Colonic mucosa (tissue), 4 donors: Measurements from ENCODE around the gene CNOT8. TPM values are rescaled to one million over a fixed set of nuclear protein-coding genes. Genes with fewer than 3 reads are reported as not detected.
A peak's percentile ranks its signal among the peaks of the same experiment; 100 is the strongest.

Source experiments
- DNase-seq: peaks from one replicate; pipeline ENCODE4 v3.0.0-alpha.2; 2020
- H3K27ac ChIP-seq: fragments of 200-600 bp; one replicate; pipeline ENCODE4 v1.8.0; 2021
- H3K27me3 ChIP-seq: fragments of 200-600 bp; one replicate; pipeline ENCODE4 v1.8.0; 2021
- H3K36me3 ChIP-seq: fragments of 200-600 bp; one replicate; pipeline ENCODE4 v1.8.0; 2021
- H3K4me1 ChIP-seq: fragments of 200-600 bp; one replicate; pipeline ENCODE4 v1.8.0; 2021; ENCODE audit warnings: mild to moderate bottlenecking
- H3K4me3 ChIP-seq: fragments of 200-600 bp; one replicate; pipeline ENCODE4 v1.8.0; 2021
- H3K9ac ChIP-seq, 2 donors: one replicate each; pipeline ENCODE4 v1.7.0; 2013; ENCODE audit warnings: control low read depth in 2 of 2, low read depth in 2 of 2, low read length in 2 of 2
- H3K9me3 ChIP-seq: fragments of 200-600 bp; one replicate; pipeline ENCODE4 v1.8.0; 2021
- intact Hi-C: fragments of 100-400 bp; cut with DNase I; formaldehyde crosslinking; loops from one replicate; pipeline ENCODE4 v1.14.1; 2022
- total RNA-seq, 2 donors: library from RNA; stranded (reverse); fragmentation: NEBNext Ultra II Directional in 1 of 2; extraction: Animal tissue kit (Norgen Biotek cat#: 25700) in 1 of 2; gene quantifications; one replicate each; pipeline ENCODE4 v1.2.1, GENCODE V29; 2021
- TF ChIP-seq, protein P1 (sequence below): fragments of 200-600 bp; IDR thresholded peaks from one replicate; pipeline ENCODE4 v1.8.0; 2022; ENCODE audit warnings: antibody characterized with exemption, mild to moderate bottlenecking
- donor health status: healthy.
- donor health status: DM: no; HTN: no; CAD: no.
- donor health status: DM: no; HTN: no; CAD: no.

The CNOT8 gene
- total RNA-seq, 2 donors from 2014 or later, result 64.0 to 84.0 TPM

DNA sequence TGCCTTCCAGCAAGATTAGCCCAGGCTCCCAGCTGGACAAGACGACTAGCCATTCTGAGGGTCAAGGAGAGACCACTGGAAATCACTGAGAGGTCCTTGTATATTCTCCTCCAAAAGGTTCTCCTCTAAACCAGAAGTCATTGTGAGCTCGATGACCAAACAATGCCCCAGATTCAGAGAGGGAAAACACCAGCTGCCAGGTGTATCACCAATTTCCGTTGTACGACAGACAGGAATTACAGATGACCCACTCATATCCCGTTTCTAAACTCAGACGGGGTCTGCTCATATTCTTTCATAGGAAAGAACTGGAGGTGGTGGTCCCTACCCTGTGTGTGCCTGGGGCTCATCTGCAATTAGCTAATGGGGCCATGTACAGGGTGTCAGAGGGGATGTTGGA is 22.2 kb upstream of the CNOT8 start:
- intact Hi-C loops, result no loop called here
- no peak for DNase-seq

DNA sequence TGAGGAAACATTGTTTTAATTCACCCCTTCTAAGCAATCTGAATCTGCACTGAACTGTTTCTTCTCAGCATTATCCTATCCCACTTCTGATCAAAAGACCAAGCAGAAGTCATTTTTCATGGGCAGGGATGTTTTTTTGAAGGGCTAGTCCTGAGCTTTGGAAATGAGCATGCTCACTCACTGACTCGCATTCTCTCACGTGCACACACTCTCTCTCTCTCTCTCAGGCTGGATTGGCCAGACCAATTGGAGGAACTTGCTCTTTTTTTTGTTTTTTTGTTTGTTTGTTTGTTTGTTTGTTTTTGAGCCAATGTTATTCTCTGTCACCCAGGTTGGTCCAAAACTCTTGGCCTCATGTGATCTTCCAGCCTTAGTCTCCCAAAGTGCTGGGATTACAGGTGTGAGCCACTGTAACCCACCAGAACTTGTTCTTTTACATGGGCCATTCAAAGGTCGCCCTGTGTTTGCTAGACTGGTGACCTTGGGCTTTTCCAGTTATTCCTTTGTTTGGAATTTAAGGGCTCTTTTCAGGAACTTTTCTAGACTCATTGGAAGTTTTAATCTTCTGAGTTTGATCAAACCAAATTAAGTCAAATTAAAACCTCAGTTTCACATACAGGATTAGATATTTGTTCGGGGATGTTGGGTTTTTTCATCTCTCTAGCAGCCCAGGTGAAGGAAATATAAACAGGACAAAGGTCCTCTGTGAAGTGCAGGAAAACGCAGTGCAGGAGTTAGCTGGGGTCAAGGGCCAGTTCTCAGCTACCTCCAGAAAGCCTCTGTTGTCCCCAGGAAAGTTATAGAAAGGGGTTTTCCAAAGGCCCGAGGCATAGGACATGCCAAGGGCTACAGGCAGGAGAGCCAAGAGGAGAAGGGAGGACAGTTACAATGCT is 21.2 kb upstream of the CNOT8 start:
- no peaks in the 10 kb centered on the region for H3K36me3 ChIP-seq
- H3K9ac ChIP-seq, result no peak overlapping the region
- H3K4me1 ChIP-seq, result peaks cover 8% of the 10 kb centered on the region
- no peak overlapping the region for H3K4me3 ChIP-seq
- peak; percentile 43 for DNase-seq
- H3K27me3 ChIP-seq, result no peaks in the 10 kb centered on the region
- H3K27ac ChIP-seq, result peak overlapping the region; percentile 17
- H3K9me3 ChIP-seq, result no peaks in the 10 kb centered on the region
- intact Hi-C loops, result no loop called here
- TF ChIP-seq, protein P1, sequence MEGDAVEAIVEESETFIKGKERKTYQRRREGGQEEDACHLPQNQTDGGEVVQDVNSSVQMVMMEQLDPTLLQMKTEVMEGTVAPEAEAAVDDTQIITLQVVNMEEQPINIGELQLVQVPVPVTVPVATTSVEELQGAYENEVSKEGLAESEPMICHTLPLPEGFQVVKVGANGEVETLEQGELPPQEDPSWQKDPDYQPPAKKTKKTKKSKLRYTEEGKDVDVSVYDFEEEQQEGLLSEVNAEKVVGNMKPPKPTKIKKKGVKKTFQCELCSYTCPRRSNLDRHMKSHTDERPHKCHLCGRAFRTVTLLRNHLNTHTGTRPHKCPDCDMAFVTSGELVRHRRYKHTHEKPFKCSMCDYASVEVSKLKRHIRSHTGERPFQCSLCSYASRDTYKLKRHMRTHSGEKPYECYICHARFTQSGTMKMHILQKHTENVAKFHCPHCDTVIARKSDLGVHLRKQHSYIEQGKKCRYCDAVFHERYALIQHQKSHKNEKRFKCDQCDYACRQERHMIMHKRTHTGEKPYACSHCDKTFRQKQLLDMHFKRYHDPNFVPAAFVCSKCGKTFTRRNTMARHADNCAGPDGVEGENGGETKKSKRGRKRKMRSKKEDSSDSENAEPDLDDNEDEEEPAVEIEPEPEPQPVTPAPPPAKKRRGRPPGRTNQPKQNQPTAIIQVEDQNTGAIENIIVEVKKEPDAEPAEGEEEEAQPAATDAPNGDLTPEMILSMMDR, result no peak

More for the DNA sequence above, 22.2 kb upstream of the CNOT8 start:
- no peak overlapping the region for H3K9ac ChIP-seq
- H3K36me3 ChIP-seq, result no peaks in the 10 kb centered on the region
- TF ChIP-seq, protein P1, result no peak
- H3K4me3 ChIP-seq, result no peak overlapping the region
- H3K4me1 ChIP-seq, result peaks cover 8% of the 10 kb centered on the region
- no peak overlapping the region for H3K27ac ChIP-seq
- H3K9me3 ChIP-seq, result no peaks in the 10 kb centered on the region
- H3K27me3 ChIP-seq, result no peaks in the 10 kb centered on the region

DNA sequence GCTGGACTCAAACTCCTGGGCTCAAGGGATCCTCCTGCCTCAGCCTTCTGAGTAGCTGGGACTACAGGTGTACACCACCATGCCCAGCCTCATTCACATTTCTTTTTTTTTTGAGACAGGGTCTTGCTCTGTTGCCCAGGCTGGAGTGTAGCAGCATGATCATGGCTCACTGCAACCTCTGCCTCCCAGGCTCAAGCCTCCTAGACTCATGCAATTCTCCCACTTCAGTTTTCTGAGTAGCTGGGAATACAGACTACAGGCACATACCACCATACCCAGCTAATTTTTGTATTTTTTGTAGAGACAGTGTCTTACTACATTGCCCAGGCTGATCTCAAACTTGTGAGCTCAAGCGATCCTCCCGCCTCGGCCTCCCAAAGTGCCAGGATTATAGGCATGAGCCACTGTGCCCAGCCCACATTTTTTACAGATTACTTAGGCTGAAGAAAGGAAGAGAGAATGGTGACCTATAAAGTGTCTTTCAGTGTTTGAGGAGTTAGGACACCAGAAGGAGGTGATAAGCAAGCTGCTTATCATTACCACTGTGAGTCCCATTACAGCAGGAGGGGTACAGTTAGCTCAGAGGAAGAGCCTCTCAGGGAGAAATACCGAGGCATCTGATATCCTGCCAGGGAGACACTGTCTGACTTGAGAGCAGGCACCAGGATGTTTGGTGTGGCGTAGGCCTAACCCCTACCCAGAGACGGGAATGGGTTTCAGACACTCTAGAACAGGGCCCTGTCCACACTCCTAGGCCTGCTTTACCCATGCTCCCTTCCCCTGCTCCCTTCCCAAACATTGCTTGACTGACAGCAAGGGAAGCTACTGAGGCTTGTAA is 17.8 kb upstream of the CNOT8 start:
- Histone ChIP-seq H3K9me3 (no peaks in the 10 kb centered on the region), H3K9ac (no peak overlapping the region), H3K4me1 (peaks cover 8% of the 10 kb centered on the region), H3K36me3 (no peaks in the 10 kb centered on the region), H3K4me3 (no peak overlapping the region), H3K27ac (no peak overlapping the region), H3K27me3 (no peaks in the 10 kb centered on the region)
- intact Hi-C loops, result no loop called here
- TF ChIP-seq, protein P1, result no peak
- no peak for DNase-seq

DNA sequence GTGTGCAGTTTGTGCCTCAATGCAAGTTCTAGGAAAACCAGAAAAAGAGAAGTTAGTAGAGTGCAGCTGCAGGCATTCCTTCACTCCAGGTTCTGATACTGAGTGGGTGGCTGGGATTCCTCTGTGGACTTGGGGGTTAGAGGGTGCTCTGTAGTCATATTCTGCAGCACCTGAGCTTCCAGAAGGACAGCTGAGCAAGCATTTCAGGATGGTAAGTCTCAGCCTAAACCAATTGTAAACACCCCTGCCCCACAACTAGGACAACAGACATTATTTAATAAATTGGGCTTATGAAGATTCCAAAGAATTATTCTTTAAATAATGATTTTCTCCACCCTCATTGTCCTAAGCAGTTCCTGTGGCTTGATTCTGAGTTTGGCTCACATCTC is 17.2 kb upstream of the CNOT8 start:
- H3K9me3 ChIP-seq, result no peaks in the 10 kb centered on the region
- H3K27me3 ChIP-seq, result no peaks in the 10 kb centered on the region
- DNase-seq, result no peak
- no peaks in the 10 kb centered on the region for H3K36me3 ChIP-seq
- no peak overlapping the region for H3K27ac ChIP-seq
- TF ChIP-seq, protein P1, result no peak
- no peak overlapping the region for H3K4me3 ChIP-seq
- intact Hi-C loops, result no loop called here
- H3K4me1 ChIP-seq, result peaks cover 8% of the 10 kb centered on the region
- no peak overlapping the region for H3K9ac ChIP-seq

DNA sequence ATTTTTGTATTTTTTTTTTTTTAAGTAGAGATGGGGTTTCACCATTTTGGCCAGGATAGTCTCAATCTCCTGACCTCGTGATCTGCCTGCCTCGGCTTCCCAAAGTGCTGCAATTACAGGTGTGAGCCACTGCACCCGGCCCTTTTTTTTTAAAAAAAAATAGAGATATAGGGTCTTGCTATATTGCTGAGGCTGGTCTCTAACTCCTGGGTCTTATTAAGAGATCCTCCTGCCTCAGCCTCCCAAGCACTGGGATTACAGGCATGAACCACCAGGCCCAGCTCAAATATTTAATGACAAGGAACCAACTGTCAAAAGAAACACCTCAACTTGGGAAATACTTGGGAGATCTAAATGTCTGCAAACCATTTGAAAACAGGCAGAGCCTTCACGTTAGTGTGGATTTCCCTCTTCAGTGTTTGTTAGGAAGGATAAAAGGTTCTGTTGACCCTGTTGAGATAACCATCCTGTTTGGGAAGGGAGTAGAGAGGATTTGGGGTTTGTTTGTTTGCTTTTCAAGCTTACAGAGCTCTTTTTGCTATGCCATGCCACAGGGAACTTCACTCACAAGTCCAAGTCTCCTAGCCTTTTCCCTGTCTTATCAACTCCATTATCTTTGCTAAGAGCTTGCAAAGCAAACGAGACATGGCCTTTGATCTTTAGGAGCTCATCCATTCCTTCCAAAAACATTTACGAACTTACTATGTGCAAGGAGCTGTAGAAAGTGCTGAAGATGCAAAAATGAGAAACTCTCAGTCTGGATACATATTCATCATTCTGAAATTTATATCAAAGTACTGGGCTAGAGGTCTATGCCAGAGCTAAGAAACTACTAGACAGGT is 15.5 kb upstream of the CNOT8 start:
- intact Hi-C loops, result no loop called here
- Histone ChIP-seq H3K9me3 (no peaks in the 10 kb centered on the region), H3K4me1 (peaks cover 2% of the 10 kb centered on the region), H3K36me3 (no peaks in the 10 kb centered on the region), H3K27me3 (no peaks in the 10 kb centered on the region), H3K9ac (no peak overlapping the region), H3K4me3 (no peak overlapping the region), H3K27ac (no peak overlapping the region)
- TF ChIP-seq, protein P1, result no peak
- DNase-seq, result no peak
